Hepatocyte (in vitro differentiated cells): ENCODE results near the gene SHOC2. TPM values are rescaled to one million over a fixed set of nuclear protein-coding genes. Genes with fewer than 3 reads are reported as not detected.

ENCODE experiments used
- DNase-seq: peaks from one replicate; pipeline ENCODE4 v3.0.0-alpha.2; 2016; ENCODE audit warnings: low spot score
- H2AFZ ChIP-seq: fragments of 200-600 bp; sonication (generic); 2 replicates; pipeline ENCODE4 v1.6.0; 2016; ENCODE audit warnings: antibody characterized with exemption, mild to moderate bottlenecking
- H3K27ac ChIP-seq: fragments of 200-600 bp; sonication (generic); 2 replicates; pipeline ENCODE4 v1.5.1; 2016; ENCODE audit warnings: mild to moderate bottlenecking
- H3K27me3 ChIP-seq: fragments of 200-600 bp; sonication (generic); 2 replicates; pipeline ENCODE4 v1.6.1; 2016
- H3K36me3 ChIP-seq: fragments of 200-600 bp; sonication (generic); replicated peaks from 2 replicates; pipeline ENCODE4 v1.5.1; 2016; ENCODE audit warnings: low read depth; ENCODE audit not compliant: insufficient read depth
- H3K4me1 ChIP-seq: fragments of 200-600 bp; sonication (generic); 2 replicates; pipeline ENCODE4 v1.5.1; 2016; ENCODE audit warnings: mild to moderate bottlenecking, moderate library complexity; ENCODE audit not compliant: insufficient read depth
- H3K4me2 ChIP-seq: fragments of 200-600 bp; sonication (generic); 2 replicates; pipeline ENCODE4 v1.6.0; 2016
- H3K4me3 ChIP-seq: fragments of 200-600 bp; sonication (generic); 2 replicates; pipeline ENCODE4 v1.5.1; 2016; ENCODE audit warnings: mild to moderate bottlenecking
- H3K79me2 ChIP-seq: fragments of 200-600 bp; sonication (generic); 2 replicates; pipeline ENCODE4 v1.6.0; 2017; ENCODE audit warnings: mild to moderate bottlenecking
- H3K9me2 ChIP-seq: fragments of 200-600 bp; sonication (generic); replicated peaks from 2 replicates; pipeline ENCODE4 v1.6.0; 2017; ENCODE audit warnings: mild to moderate bottlenecking; ENCODE audit not compliant: insufficient read depth
- H3K9me3 ChIP-seq: fragments of 200-600 bp; sonication (generic); 2 replicates; pipeline ENCODE4 v1.5.1; 2016; ENCODE audit warnings: low read depth, mild to moderate bottlenecking
- H4K20me1 ChIP-seq: fragments of 200-600 bp; sonication (generic); 2 replicates; pipeline ENCODE4 v1.6.0; 2016; ENCODE audit warnings: mild to moderate bottlenecking; ENCODE audit not compliant: insufficient read depth, poor library complexity, severe bottlenecking
- EZH2 ChIP-seq: fragments of 200-600 bp; sonication (generic); IDR thresholded peaks from 2 replicates; pipeline ENCODE4 v1.6.1; 2016; ENCODE audit warnings: antibody characterized with exemption, mild to moderate bottlenecking, borderline replicate concordance
- EZH2phosphoT487 ChIP-seq: fragments of 200-600 bp; sonication (generic); IDR thresholded peaks from one replicate; pipeline ENCODE4 v1.6.1; 2018; ENCODE audit warnings: antibody characterized with exemption, mild to moderate bottlenecking, low read depth, moderate library complexity; ENCODE audit not compliant: unreplicated experiment, severe bottlenecking
- WGBS: methylation state at CpG from one replicate; pipeline ENCODE4 v1.1.6; 2016; ENCODE audit warnings: low lambda C conversion rate; ENCODE audit errors: missing lambda C conversion rate; 5-methylcytosine and 5-hydroxymethylcytosine counted together
- polyA plus RNA-seq: library from polyadenylated mRNA; unstranded; fragments of >200 nt; fragmentation: Nextera tagmentation; extraction: Ambion mirVana; gene quantifications from 2 replicates; pipeline ENCODE4 v1.2.1, GENCODE V29; 2016
- total RNA-seq: library from RNA; depleted of rRNA; stranded (reverse); fragments of >200 nt; gene quantifications from 2 replicates; pipeline ENCODE4 v1.2.3, GENCODE V29; 2014
- TF ChIP-seq, protein P1 (sequence below): fragments of 200-600 bp; sonication (generic); IDR thresholded peaks from 2 replicates; pipeline ENCODE4 v1.5.1; 2016; ENCODE audit warnings: antibody characterized with exemption, mild to moderate bottlenecking; ENCODE audit not compliant: poor library complexity

SHOC2 gene
- total and polyA plus RNA-seq, 2 experiments from 2014 or later, result 27.5 to 58.9 TPM

DNA sequence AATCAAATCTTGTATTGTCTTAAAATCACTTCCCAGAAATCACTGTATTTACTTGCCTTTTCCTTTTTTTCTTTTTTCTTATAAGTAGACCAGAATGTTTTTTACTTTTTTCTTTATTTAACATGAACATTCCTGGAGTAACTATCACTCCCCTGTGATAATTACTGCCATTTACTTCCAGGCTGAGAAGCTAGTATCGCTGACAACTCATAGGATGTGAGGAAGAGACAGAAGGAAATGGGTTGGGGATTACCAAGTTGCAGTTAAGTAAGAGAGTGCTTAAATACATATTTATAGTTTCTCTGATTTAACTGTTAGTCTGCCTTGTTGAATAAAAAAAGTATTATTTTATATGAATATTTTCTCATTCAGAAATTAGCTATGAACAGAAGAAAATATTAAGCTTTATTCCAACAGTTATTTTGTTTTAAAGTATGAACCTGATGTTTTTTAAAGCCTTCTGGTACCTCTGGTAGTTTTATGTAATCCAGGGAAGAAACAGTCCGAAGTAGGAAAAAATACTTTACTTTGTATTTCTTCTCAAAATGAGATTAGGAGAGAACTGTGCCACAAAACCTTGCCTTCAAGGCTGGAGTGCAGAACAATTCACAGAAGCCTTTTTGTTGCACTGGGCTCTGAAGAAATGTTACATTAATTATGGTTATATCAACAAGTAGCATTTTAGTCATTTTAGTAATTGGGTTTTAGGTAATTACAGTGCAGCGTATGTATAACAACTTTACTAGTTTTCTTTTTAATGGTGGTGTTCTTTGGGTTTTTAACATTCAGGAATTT is 72.8 kb downstream of the SHOC2 start:
- Histone ChIP-seq H3K36me3 (no peaks in the 10 kb centered on the region), H3K4me2 (no peak overlapping the region)
- no peak for TF ChIP-seq EZH2phosphoT487
- TF ChIP-seq, protein P1, sequence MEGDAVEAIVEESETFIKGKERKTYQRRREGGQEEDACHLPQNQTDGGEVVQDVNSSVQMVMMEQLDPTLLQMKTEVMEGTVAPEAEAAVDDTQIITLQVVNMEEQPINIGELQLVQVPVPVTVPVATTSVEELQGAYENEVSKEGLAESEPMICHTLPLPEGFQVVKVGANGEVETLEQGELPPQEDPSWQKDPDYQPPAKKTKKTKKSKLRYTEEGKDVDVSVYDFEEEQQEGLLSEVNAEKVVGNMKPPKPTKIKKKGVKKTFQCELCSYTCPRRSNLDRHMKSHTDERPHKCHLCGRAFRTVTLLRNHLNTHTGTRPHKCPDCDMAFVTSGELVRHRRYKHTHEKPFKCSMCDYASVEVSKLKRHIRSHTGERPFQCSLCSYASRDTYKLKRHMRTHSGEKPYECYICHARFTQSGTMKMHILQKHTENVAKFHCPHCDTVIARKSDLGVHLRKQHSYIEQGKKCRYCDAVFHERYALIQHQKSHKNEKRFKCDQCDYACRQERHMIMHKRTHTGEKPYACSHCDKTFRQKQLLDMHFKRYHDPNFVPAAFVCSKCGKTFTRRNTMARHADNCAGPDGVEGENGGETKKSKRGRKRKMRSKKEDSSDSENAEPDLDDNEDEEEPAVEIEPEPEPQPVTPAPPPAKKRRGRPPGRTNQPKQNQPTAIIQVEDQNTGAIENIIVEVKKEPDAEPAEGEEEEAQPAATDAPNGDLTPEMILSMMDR, result no peak
- no peak for TF ChIP-seq EZH2

DNA sequence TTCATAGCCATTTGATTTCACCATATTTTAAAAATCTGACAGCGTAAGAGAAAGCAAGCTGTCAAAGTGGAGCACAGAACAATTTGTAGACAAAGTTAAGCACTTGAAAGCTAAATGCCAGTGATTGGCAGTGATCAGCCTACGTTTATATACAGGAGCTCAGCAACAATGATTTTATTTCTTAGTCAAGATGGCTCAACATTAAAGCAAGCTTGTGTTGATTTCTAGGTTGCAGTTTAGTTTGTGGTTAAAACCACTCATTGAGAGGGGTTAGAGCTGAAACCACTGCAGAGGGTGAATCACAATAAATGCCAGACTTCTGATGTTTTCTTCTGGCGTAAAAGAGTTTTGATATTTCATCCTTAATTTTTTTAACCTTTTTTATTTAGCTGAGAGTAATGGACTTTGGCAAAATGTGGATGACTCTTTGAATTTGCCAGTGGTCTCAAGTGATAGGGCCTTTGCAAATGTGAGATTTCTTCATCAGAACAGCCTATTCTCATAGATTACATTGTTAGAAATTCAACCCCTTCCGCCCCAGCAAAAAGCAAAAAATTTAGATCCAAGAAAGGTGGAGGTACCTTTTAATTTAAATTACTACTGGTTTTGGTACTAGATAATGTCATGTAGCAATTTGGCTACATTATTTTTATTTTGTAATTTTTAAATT is 73.8 kb downstream of the SHOC2 start:
- Histone ChIP-seq H3K79me2 (peaks cover 32% of the 10 kb centered on the region), H4K20me1 (no peaks in the 10 kb centered on the region), H3K4me1 (no peaks in the 10 kb centered on the region), H2AFZ (no peak overlapping the region), H3K9me2 (no peaks in the 10 kb centered on the region), H3K4me3 (no peak overlapping the region), H3K36me3 (no peaks in the 10 kb centered on the region), H3K27ac (no peak overlapping the region), H3K4me2 (no peak overlapping the region), H3K27me3 (no peaks in the 10 kb centered on the region), H3K9me3 (no peaks in the 10 kb centered on the region)
- WGBS, result 86% methylated on average over 4 of the region's 4 CpGs
- TF ChIP-seq EZH2phosphoT487, result no peak
- TF ChIP-seq, protein P1, result no peak
- no peak for TF ChIP-seq EZH2
- no peak for DNase-seq

More for the DNA sequence above, 72.8 kb downstream of the SHOC2 start:
- H2AFZ ChIP-seq, result no peak overlapping the region
- DNase-seq, result no peak
- peaks cover 30% of the 10 kb centered on the region for H3K79me2 ChIP-seq
- H3K9me2 ChIP-seq, result no peaks in the 10 kb centered on the region
- no peaks in the 10 kb centered on the region for H3K4me1 ChIP-seq
- H3K4me3 ChIP-seq, result no peak overlapping the region
- no peaks in the 10 kb centered on the region for H4K20me1 ChIP-seq
- WGBS, result 93% methylated on average over 3 of the region's 3 CpGs
- no peaks in the 10 kb centered on the region for H3K9me3 ChIP-seq
- no peak overlapping the region for H3K27ac ChIP-seq
- H3K27me3 ChIP-seq, result no peaks in the 10 kb centered on the region

DNA sequence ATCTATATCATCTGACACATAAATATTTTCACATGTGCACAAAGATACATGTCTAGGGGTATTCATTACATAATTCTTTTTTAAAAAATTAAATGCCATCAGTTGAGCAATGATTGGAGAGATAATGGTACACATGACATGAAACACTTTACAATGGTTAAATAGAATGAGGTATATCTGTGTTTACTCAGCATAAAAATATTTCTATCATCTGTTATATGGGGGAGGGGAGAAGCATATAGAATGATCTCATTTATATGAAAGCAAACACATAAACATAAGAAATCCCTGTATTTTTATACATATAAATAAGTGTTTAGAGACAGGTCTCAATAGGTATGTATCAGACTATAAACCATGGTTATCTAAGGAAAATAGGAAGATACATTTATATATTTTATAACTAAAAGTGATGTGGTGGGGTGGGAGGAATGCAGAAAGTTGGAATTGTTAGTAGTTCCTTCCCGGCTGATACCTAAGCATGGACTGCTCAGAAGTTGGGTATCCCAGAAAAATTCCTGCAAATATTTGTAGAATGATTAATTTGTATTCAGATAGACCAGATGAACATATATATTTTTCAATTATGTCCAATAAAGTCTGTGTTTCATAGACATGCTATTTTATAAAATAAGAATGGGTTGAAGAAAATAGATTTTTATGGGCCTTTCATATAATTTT is 75.1 kb downstream of the SHOC2 start:
- H3K4me2 ChIP-seq, result no peak overlapping the region
- no peaks in the 10 kb centered on the region for H4K20me1 ChIP-seq
- H3K4me3 ChIP-seq, result no peak overlapping the region
- TF ChIP-seq, protein P1, result no peak
- no peak for TF ChIP-seq EZH2phosphoT487
- TF ChIP-seq EZH2, result no peak
- no peak overlapping the region for H2AFZ ChIP-seq
- WGBS, result 97% methylated on average over 1 of the region's 1 CpG
- no peaks in the 10 kb centered on the region for H3K36me3 ChIP-seq
- no peak for DNase-seq
- H3K9me2 ChIP-seq, result no peaks in the 10 kb centered on the region
- no peaks in the 10 kb centered on the region for H3K9me3 ChIP-seq
- H3K4me1 ChIP-seq, result no peaks in the 10 kb centered on the region
- H3K79me2 ChIP-seq, result peaks cover 32% of the 10 kb centered on the region
- H3K27me3 ChIP-seq, result no peaks in the 10 kb centered on the region
- no peak overlapping the region for H3K27ac ChIP-seq
